Measurements from ENCODE around the gene PNMT.

The PNMT gene

DNA sequence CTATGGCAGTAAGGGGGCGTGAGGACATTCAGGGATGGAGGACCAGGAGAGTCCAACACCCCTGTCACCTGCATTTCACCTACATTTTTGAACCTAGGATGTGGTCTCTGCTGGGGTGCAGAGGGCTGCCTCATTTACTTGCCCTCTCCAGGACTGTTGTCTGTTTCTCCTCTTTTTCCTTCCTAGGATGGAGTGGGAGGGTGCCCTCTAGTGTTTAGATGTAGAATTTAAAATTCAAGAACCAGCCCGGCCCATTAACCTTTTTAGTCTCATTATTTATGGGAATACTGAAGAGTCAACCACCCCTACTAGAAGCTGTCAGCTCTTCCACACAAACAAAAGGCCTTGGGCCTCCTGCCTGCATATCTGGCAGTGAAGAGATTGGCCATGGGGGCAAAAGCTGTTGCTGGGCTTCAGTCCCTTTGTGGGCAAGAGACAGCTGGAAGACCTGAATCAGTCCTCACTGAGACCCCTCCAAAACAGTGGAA, 33.8 kb upstream of the PNMT start:
- DNase-seq = no peak

DNA sequence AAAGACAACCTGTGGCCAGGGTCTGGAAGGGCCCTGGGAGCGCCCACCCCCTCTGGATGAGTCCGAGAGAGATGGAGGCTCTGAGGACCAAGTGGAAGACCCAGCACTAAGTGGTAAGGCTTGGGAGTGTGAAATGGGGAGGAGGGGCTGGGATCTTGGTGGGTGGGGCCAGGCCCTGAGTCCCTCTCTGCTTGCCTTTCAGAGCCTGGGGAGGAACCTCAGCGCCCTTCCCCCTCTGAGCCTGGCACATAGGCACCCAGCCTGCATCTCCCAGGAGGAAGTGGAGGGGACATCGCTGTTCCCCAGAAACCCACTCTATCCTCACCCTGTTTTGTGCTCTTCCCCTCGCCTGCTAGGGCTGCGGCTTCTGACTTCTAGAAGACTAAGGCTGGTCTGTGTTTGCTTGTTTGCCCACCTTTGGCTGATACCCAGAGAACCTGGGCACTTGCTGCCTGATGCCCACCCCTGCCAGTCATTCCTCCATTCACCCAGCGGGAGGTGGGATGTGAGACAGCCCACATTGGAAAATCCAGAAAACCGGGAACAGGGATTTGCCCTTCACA, 32.6 kb upstream of the PNMT start:
- DNase-seq = no peak

DNA sequence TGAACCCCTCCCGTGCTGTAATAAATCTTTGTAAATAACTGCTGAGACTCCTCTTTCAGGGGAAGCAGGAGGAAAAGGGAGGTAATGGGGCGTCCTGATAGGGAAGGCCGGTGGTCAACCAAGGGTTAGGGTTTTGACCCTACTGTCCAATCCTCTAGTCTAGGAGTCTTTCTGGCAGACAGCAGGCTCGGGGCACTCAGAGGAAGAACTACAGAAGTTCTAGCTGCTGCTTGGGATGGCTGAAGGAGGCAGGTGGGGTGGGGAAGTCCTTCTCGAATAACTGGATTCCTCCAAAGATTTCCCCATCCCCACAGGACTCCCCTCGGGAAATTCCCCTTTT, 31.7 kb upstream of the PNMT start:
- no peak for DNase-seq

DNA sequence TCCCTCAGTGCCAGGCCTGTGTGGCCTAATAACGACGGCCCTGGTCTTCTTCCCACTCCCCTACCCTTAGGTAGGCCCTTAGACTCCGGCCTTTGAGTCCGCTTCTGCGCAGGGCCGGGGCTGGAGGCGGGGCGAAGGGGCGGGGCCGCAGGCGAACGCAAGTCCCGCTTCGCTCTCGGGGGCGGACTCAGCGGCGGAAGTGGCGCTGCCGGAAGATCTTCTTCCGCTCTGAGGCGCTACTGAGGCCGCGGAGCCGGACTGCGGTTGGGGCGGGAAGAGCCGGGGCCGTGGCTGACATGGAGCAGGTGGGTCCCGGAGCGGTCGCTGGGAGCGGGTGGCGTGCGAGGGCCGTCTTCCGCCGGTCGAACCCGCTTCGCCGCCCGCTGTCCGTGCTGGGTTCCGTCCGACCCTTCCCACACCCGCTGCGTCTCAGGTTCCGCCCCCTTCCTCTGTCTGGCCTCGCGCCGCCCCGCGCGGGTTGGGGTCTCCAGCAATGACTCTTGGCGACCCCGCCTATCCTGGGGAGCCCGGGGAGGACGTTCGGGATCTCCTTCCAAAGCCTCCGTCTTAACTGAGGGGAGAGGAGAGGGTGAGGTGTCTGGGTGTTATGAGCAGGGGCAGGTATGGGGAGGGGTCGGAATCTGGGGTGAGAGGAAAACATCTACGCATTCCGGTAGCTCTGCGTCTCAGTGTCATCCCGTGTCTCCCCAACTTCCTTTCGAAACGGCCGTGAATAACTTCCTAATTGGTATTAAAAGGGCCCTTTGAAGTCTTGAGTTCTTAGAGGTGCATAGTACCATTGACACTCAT, 31.1 kb upstream of the PNMT start, which contains the start of gene STARD3:
Gene STARD3 (plus strand): TSS at position 218 of the 810 bp plus-strand sequence. CDS start 16,388 bp downstream, outside the sequence.
- DNase-seq = peak; percentile 53

DNA sequence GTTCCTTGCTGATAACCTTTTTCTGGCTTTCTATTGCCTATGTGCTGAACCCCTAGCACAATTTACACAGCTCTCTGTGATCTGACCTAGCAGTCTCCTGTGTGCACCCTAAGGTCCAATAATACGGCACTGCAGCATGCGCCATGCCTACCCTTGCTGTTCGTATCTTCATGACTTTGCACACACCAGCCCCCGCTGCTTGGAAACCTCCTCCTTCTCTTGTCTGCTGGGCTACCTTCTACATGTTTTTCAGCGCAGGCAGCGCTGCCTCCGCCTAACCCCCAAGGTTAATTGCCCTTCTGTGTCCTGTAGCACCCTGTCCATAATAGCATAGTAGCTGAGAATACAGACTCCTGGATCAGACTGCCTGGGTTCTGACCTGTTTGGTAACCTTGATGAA, 29.9 kb upstream of the PNMT start:
- no peak for DNase-seq

DNA sequence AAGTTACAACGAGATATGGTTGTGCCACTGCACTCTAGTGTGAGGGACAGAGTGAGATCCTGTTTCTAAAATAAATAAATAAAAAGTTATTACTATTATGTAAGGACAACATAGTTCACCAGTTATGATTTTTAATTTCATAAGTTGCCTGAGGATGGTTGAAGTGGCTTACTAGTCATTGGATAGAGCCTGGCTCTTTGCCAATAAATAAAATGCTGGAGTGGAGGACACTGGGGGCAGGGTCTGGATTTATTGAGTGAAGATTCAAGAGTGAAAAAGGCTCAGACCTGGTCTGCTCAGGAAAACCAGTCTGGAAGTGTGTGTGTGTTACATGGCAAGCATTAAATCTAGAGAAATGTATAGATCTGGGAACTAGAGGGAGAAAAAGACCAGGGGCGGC, 29.2 kb upstream of the PNMT start:
- DNase-seq = no peak

DNA sequence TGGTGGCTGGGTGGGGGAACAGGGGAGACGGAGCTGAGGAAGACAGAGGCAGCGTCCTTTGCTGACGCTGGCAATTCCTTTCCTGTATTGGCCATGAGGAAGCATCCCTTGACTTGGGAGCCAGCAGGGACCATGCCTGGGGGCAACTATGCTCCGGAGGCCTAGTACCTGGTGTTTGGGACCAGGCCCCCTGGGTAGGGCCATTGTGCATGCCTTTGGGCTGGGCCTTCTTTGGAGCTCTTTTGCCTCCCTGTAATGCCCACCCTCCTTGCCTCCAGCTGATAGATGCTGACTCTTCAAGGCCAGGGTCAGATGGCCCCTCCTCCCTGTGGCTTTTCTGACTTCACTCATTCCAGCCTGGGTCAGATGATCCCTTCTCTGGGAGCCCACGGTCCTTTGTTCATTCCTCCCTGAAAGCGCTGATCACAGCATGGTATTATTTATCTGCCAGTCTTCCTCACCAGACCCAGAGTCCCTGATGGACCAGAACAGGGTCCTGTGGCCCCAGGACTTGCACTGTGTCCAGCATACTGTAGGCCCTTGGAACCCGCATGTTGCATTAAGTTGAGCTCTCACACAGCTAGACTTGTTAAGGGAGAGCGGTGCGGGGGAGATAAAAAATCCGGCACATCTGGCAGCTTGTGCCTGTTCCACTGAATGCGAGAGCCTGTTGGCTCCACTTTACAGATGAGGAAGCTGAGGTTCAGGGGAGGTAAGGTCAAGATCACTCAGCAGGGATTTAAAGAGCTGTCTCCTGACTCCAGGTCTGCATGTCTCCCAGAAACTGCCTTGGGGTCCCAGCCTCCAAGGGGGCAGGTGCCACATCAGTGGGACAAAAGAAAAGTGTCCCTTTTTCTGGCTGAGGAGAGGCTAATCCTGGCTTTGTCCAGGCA, 28.4 kb upstream of the PNMT start:
- DNase-seq = no peak

DNA sequence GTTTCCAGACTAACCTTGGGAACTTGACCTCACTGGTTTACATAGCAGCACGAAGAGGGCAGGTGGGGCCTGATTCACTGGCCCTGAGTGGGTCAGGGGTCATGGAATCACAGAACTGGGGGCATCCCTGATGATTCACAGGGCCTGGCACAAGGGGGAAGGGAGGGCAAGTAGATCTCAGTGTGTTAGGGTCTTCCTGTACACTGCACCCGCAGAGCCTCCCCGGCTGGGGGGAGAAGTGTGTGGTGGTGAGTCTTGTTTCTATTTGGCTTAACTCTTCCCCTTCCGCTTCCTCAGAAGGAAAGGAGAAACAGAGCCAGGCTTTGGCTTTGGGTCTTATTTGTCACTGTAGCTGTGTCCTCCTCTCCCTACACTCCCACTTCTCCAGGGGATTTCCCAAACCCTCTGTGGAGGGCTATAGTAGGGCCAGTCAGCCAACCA, 27.6 kb upstream of the PNMT start:
- DNase-seq = no peak

DNA sequence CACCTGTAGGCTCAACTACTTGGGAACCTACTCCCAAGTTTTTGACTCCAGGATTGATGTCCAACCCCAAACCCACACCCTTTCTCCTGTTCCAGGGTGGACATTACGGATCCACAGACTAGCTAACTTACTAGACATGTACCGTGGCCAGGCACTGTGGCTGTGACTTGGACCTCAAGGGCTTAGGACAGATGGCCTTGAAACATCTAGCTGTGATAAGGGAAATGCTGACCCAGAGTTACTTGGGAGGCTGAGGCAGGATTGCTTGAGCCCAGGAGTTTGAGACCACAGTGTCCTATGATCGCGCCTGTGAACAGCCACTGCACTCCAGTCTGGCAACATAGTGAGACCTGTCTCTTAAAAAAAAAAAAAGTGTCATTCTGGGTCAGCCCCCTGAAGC, 27.2 kb upstream of the PNMT start:
- no peak for DNase-seq

DNA sequence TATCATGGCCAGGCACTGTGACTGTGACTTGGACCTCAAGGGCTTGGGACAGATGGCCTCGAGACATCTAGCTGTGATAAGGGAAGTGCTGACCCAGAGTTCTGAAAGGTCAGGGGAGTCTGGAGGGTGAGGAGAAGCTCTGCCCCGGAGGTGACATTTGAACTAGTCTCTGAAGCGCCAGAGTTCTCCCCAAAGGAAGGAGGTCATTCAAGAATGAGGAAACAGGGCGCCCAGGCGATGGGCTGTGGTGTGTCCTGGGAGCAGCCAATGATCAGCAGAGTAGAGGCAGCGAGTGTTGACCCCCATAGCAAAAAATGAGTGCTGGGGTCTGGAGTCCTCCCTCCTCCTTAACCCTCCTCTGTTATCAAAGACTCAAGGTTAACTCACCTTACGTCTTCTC, 26.4 kb upstream of the PNMT start:
- no peak for DNase-seq

DNA sequence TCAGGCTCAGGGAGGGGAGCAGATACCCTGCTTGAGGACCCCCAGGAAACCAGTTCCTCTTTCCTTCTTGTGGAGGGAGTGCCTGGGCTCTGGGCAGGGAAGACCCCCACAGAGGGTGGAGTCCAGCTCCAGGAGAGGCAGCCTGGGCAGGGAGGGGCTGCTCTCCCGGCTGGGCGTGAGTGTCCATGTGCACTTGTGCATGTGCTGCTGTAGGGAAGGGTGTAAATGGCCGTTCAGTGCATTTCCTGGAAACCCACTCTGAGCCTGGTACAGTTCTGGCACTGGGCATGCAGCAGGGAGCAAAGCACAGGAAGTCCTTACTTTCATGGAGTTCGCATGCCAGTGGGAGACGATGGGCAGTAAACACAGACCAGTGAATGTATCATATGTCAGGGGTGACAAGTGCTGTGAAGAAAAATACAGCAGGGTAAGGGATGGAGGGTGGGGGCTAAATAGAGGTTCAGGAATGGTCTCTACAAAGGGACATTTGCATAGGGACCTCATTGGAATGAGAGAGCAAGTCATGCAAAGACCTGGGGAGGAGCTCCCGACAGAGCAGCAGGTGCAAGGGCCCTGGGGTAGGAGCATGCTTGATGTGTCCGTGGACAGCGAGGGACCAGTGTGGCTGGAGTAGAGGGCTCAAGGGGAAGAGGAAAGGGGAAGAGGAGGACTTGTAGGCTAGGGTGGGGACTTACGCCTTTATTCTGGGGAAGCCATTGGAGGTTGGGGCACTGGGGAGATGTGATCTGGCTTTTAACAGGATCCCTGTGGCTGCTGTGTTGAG, 25.8 kb upstream of the PNMT start:
- no peak for DNase-seq

DNA sequence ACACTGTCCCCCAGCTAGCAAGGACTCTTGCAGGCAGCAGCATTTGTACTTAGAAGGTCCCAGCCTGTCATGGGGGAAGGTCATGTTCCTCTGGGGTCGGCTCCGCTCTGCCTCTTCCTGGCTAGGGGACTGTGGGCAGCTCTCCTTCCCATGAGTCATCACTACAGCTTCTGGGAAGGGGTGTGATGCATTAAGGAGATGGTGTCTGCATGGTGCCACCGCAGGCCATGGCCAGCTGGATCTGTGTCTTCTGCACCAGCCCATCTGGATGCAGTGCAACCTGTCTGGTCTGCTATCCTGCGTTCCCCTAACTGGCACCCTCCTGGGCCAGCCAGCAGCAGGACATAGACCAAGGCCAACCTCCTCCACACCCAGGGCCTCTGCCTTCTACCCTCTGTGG, 25.0 kb upstream of the PNMT start:
- no peak for DNase-seq

DNA sequence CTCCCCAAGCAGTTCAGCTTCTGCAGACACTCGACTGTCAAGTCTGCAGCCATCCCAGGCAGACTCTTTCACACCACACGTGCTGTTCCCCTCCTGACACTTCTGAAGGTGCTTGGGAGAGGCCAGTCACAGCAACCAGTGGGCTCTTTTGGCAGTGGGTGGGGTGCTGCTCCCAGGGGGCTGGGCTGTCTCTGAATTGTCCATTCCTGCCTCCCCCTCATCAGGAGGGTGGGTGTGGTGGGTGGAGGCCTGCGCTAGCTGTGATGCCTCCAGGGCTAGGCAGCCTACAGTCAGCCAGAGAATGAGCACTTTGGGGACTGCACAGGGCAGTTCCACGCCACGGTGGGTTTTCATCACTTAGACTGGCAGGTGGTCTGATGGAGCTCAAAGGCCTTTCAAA, 21.0 kb upstream of the PNMT start:
- no peak for DNase-seq

DNA sequence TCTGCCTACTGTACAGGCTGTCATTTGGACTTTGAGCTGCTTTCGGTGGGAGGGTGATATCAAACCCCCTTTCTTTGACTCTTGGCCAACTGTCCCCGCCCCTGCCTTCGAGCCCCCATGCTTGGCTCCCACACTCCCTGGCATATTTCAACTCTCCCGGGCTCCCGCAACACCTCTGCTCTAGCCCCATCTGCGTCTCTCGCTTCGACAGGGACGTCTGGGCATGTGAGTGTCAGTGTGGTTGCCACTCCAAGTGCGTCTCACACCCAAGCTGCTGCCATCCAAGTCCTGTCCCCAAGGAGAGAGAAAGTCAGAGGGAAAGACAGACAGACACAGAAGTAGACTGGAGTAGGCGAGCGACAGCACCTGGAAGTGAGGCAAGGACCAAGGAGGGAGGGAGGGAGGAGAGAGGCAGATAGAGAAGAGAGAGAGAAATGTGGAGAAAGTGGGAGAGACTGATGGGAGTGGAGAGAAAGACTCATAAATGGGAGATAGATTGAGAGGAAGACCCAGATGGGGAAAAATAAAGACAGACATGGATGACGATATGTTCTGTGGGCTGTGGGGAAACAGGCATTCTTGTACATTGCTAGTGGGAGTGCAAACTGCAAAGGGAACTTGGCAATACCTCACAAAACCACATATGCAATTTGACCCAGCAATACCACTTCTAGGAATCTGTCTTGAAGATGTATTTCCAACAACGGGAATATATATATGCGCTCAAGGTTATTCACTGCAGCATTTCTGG, 19.5 kb upstream of the PNMT start:
- no peak for DNase-seq

DNA sequence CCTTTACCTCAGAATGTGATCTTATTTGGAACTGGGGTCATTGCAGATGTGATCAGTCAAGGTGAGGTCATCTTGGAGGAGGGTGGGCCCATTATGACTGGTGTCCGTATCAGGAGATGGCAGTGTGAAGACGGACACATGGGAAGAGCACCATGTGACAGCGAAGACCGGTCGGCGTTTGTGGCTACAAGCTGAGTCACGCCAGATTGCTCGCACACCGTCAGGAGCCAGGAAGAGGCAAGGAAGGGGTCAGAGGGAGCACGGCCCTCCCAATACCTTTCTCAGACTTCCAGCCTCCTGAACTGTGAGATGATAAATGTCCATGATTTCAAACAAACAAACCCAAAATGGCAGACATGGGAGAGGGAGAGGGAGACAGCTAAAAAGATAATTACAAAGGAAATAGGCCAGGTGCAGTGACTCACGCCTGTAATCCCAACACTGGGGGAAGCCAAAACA, 18.1 kb upstream of the PNMT start:
- no peak for DNase-seq

DNA sequence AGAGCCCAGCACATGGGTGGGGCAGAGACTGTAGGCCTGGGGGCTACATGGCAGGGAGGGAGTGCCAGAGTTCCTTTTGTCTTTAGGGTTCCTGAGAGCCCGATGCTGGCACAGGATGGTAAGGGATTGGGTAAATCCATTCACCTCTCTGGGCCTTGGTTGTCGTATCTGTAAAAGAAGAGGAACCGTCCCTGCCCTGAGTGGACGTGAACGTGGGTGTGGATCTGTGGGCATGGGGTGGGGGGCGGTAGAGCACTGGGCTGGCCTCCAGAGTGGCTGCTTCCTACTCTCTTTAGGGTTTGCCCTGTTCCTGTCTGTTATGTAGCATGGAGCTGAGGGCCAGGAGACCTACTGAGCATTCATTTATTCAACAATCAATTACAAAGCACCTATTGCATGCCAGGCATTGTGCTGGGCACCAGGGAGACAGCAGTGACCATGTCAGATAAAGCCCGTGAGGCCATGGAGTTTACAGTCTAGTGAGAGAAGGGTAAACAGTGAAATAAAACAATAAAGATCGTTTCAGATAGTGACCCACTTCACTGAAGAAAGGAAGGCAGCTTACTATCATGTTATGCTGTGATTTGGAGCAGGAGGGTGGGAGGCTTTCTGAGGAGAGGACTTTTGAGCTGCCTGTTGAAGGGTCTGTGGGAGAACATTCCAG, 16.2 kb upstream of the PNMT start:
- DNase-seq = no peak

DNA sequence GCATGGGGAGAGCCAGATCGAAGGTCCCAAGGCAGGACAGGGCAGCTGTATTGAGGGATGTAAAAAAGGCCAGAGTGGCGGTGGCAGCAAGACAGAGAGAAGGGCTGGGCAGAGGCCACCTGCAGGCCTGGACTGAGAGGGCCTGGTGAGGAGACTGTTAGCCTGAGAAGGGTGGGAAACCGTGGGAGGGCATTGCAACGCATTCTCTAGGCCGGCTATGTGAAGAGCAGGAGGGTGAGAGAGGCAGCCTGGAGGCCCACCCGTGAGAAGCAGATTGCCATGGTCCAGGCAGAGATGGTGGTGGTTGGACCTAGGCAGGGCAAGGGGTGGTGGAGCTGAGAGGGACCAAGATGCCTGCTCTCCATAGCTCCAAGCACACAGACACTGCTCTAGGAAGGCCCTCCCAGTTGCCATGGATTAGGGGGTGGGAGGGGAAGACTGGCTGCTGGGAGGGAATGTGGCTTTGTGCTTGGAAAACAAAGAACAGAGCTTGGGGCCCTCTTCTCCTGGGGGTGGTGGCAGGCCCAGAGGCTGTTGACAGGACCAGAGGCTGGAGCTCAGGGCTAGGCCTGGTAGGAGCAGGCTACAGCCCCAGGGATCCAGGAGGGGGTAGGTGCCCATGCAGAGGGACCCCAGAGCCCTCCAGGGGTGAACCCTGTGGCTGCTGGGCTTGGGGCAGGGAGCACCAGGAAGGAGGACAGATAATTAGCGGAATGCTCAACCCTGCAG, 15.5 kb upstream of the PNMT start:
- DNase-seq = no peak

DNA sequence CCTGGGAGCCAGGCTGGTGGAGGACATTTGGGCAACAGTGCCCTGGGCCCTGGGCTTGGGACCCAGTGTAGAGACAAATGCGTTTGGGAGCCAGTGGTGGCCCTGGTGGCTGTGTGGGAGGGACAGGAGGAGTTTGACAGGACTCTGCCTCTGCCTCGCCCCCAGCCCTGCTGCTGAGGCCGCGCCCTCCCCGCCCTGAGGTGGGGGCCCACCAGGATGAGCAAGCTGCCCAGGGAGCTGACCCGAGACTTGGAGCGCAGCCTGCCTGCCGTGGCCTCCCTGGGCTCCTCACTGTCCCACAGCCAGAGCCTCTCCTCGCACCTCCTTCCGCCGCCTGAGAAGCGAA, 15.0 kb upstream of the PNMT start:
- no peak for DNase-seq

DNA sequence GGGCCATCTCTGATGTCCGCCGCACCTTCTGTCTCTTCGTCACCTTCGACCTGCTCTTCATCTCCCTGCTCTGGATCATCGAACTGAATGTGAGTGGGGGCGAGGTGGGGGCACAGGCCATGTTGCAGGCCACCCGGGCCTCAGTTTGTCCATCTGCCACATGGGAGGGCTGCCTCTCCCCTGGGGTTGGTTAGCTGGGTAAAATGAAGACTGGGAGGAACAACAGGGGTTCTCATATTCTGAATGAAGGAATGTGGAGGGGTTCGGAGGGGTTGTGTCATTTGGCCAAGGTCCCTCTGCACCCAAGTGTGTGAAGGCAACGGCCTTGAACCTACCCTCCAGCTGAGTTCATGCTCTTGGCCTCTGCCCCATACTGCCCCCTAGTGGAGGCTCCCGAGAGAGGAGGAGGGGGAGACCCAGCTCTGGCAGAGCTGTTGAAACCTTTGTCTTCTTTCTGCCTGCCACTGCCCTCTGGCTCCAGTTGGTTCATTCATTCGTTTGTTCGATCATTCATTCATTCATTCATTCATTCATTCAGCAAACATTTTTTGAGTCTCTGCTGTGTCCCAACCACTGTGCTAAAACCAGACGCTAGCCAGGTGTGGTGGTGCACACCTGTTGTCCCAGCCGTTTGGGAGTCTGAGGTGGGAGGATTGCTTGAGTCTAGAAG, 14.5 kb upstream of the PNMT start:
- DNase-seq = no peak

DNA sequence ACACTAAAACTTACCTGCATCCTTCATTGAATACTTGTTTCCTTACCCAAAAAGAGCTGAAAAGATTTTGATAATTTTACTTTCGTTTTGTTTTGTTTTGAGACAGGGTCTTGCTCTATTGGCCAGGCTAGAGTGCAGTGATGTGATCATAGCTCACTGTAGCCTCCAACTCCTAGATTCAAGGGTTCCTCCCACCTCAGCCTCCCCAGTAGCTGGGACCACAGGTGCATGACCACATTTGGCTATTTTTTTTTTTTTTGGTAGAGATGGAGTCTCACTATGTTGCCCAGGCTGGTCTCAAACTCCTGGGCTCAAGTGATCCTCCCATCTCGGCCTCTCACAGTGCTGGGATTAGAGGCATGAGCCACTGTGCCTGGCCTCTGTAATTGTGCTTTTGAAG, 13.1 kb upstream of the PNMT start:
- DNase-seq = no peak
